A673 (cell line): Measurements from ENCODE around the gene ENKD1.

Experiments
- CTCF ChIP-seq: fragments of 300-800, 200-600 bp; sonication (generic); conservative IDR thresholded peaks from 2 replicates; pipeline ENCODE4 v1.5.1; 2017; ENCODE audit warnings: low read depth, mild to moderate bottlenecking, antibody characterized with exemption, low read length, moderate library complexity, mixed read lengths
- EZH2 ChIP-seq: fragments of 200-600 bp; sonication (generic); IDR thresholded peaks from 2 replicates; pipeline ENCODE4 v1.6.1; 2017; ENCODE audit warnings: borderline replicate concordance, low read depth, mild to moderate bottlenecking, mixed read lengths, antibody characterized with exemption, low read length; ENCODE audit not compliant: poor library complexity, severe bottlenecking

DNA sequence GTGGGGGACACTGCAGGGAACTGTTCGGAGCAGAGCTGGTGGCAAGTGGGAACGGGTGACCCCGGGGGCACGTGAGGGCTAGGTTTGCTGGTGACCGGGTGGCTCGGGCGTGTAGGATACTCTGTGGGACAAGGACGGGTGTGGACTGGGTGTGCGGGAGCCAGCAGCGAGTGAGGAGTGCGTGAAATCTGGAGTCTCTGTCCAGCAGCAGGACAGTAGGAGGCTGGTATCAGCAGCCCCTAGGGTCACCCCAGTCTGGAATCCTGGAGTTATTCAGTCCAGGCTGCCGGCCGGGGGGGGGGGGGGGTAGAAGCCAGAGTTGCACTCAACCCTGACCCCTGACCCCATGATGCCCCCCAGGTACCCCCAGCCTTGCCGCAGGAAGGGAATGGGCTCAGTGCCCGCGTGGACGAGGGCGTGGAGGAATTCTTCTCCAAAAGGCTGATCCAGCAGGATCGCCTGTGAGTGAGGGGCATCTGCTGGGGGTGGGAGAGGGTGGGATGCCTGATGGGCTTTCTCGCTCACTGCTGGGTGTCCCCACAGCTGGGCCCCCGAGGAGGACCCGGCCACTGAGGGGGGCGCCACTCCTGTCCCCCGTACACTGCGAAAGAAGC, 12.7 kb downstream of the ENKD1 start:
- TF ChIP-seq CTCF (no peak), EZH2 (no peak)
